Measurements from ENCODE around the gene AIPL1.

AIPL1 gene

GRCh38 chr17:6428207-6428965 lies 6.5 kb downstream of the AIPL1 start:
- DNase-seq (ENCODE audit: low read depth, low spot score): no peak
- POLR2A ChIA-PET: no interaction called here
- H3K4me3 ChIP-seq (ENCODE audit: low read depth, low read length): no peak overlapping the region
- CTCF ChIA-PET: interaction anchor here (0.7 to 19.7 kb wide), 9 partner anchors 8 to 843 kb away, joined by 3 to 280 read pairs (median 4); no protein-coding TSS in a partner anchor
- TF ChIP-seq CTCF (IDR thresholded peaks at IDR 0.05; ENCODE audit: insufficient read depth, low read length, missing control alignments): no peak

GRCh38 chr17:6427279-6427781 lies 7.6 kb downstream of the AIPL1 start:
- no peak for DNase-seq (ENCODE audit: low read depth, low spot score)
- H3K4me3 ChIP-seq (ENCODE audit: low read depth, low read length): no peak overlapping the region
- TF ChIP-seq CTCF (IDR thresholded peaks at IDR 0.05; ENCODE audit: insufficient read depth, low read length, missing control alignments): no peak
- CTCF ChIA-PET: interaction anchor here (0.6 to 19.7 kb wide), 8 partner anchors 9 to 841 kb away, joined by 3 to 280 read pairs (median 4); no protein-coding TSS in a partner anchor
- POLR2A ChIA-PET: no interaction called here

GRCh38 chr17:6426356-6427101 lies 8.4 kb downstream of the AIPL1 start:
- TF ChIP-seq CTCF (IDR thresholded peaks at IDR 0.05; ENCODE audit: insufficient read depth, low read length, missing control alignments): no peak
- no peak overlapping the region for H3K4me3 ChIP-seq (ENCODE audit: low read depth, low read length)
- ChIA-PET POLR2A (no interaction called here), CTCF (interaction anchor here (1.2 to 19.7 kb wide), 5 partner anchors 10 to 841 kb away, joined by 3 to 280 read pairs (median 14); partner anchors contain the start of gene NLRP1)
- no peak for DNase-seq (ENCODE audit: low read depth, low spot score)

- no peak for DNase-seq (ENCODE audit: low read depth, low spot score)
- no peak overlapping the region for H3K4me3 ChIP-seq (ENCODE audit: low read depth, low read length)
- ChIA-PET CTCF (interaction anchor here (0.8 to 19.7 kb wide), 9 partner anchors 9 to 1395 kb away, joined by 3 to 280 read pairs (median 5); partner anchors contain the start of genes AIPL1 and NLRP1), POLR2A (no interaction called here)
- TF ChIP-seq CTCF (IDR thresholded peaks at IDR 0.05; ENCODE audit: insufficient read depth, low read length, missing control alignments): no peak
These were observed 9.5 kb downstream of the AIPL1 start for GRCh38 chr17:6425407-6425806.

DNA sequence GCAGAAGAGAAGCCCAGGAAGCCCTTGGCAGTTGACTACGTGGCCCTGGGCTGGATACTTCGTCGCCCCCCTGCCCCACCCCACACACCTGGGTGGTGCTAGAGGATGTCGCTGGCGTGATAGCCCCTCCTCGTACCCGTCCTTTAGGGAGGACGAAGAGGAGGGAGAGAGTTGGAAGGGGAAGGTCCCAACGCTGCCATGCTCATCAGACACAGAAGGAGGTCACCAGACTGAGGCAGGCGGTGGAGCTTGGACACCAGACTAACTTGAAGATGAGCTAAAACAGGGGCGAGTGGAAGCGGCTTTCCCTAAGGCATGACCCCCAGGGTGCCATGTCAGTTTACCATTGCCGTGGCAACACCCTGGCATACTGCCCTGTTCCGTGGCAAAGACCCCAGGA lies 11.0 kb downstream of the AIPL1 start:
- no peak for DNase-seq (ENCODE audit: low read depth, low spot score)
- POLR2A ChIA-PET: no interaction called here
- CTCF ChIA-PET: interaction anchor here (0.7 to 19.7 kb wide), 10 partner anchors 11 to 1175 kb away, joined by 3 to 280 read pairs (median 8); partner anchors contain the start of genes AIPL1 and NLRP1
- no peak for TF ChIP-seq CTCF (IDR thresholded peaks at IDR 0.05; ENCODE audit: insufficient read depth, low read length, missing control alignments)
- H3K4me3 ChIP-seq (ENCODE audit: low read depth, low read length): no peak overlapping the region

Measured in AG04449 (cell line).